ENCODE results near the gene NET1.

NET1 gene

DNA sequence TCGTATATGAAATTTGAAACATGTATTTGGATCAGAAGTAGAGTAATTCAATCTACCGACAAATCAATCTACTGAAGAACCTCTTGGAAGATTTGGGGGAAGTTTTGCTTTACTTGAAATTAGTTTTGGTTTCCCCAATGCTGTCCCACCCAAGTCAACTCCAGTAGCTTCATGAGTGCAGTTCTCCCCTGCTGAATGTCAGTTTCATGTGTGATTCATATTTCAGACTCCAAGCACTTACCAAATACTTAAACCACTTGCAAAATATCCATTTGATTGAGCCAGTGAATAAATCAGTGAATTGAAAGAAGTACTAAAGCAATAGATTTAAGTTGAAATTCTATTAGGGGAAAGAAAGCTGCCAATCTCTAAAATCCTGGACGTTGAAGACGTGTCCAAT lies 77.7 kb downstream of the NET1 start:
- TF ChIP-seq Cebpa-rat (IDR thresholded peaks at IDR 0.05), result no peak
- Histone ChIP-seq H3K27me3 (no peaks in the 10 kb centered on the region), H4K20me1 (no peaks in the 10 kb centered on the region), H3K27ac (no peak overlapping the region), H3K4me3 (no peak overlapping the region), H3K9me3 (peaks cover 11% of the 10 kb centered on the region), H3K9ac (no peak overlapping the region), H3K4me1 (peaks cover 16% of the 10 kb centered on the region), H3K36me3 (no peaks in the 10 kb centered on the region), H3K4me2 (no peak overlapping the region)

DNA sequence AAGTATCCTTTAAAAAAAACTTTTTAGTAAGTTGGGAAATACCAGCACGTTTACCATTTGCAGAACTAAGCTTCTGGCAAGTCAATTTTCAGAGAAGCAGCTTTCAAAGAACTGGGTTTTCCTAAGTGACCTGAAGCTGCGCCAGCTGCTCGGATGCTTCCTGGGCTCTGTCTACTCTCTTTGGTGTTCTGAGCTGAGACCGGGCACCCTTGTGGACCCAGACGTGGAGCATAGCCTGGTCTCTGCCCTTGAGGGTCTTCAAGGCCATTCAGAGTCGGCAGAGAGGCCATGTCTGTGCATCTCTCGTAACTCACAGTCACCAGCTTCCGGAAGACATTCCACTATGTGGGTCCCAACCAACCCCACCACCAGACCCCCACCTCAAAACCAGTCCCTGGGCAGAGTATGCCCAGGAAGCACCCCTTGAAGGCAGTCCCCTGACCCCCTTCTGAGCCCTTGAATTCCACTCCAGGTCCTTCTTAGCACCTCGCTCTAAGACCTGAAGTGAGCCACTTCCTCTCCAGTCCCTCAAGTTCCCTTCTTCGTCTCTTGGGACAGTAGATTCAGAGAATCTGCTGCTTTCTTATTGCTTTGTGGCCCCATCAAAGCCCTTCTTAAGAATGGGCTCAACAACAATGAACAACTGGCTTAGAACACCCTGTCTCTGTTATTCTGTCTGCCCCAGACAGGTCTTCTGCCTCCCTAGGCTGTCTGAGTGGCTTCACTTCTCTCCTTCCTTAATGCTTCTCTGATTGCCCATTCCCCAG lies 78.5 kb downstream of the NET1 start:
- Histone ChIP-seq H4K20me1 (no peaks in the 10 kb centered on the region), H3K4me1 (peaks cover 16% of the 10 kb centered on the region), H3K9me3 (peaks cover 11% of the 10 kb centered on the region), H3K9ac (no peak overlapping the region), H3K27me3 (no peaks in the 10 kb centered on the region), H3K4me3 (no peak overlapping the region), H3K36me3 (no peaks in the 10 kb centered on the region), H3K27ac (peak overlapping the region; percentile 28; the same call in 1 of the 2 replicates), H3K4me2 (peak overlapping the region; percentile 73)
- no peak for TF ChIP-seq Cebpa-rat (IDR thresholded peaks at IDR 0.05)

DNA sequence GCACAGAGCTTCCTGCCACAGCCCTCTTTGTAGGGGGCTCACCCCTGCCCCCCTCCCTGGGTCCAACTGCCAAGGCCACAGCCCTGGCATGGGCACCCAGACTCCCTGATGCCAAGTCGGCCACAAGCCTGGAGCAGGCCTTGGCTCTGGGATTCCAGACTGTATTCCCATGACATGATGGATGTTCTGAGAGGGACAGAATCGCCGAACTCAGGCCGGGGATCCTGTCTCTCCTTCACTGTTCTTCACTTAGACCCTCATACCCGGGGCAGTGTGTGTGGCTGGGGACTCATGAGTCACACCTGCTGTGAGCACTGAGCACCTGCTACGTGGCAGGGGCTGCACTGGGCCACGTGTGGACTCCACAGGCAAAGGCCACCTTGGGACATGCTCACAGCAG lies 79.1 kb downstream of the NET1 start:
- peaks cover 16% of the 10 kb centered on the region for H3K4me1 ChIP-seq
- peak overlapping the region; percentile 28; the same call in 1 of the 2 replicates for H3K27ac ChIP-seq
- no peaks in the 10 kb centered on the region for H3K36me3 ChIP-seq
- H3K4me3 ChIP-seq, result no peak overlapping the region
- H3K9ac ChIP-seq, result no peak overlapping the region
- peak overlapping the region; percentile 73 for H3K4me2 ChIP-seq
- no peak for TF ChIP-seq Cebpa-rat (IDR thresholded peaks at IDR 0.05)
- no peaks in the 10 kb centered on the region for H3K27me3 ChIP-seq
- peaks cover 11% of the 10 kb centered on the region for H3K9me3 ChIP-seq
- H4K20me1 ChIP-seq, result no peaks in the 10 kb centered on the region

DNA sequence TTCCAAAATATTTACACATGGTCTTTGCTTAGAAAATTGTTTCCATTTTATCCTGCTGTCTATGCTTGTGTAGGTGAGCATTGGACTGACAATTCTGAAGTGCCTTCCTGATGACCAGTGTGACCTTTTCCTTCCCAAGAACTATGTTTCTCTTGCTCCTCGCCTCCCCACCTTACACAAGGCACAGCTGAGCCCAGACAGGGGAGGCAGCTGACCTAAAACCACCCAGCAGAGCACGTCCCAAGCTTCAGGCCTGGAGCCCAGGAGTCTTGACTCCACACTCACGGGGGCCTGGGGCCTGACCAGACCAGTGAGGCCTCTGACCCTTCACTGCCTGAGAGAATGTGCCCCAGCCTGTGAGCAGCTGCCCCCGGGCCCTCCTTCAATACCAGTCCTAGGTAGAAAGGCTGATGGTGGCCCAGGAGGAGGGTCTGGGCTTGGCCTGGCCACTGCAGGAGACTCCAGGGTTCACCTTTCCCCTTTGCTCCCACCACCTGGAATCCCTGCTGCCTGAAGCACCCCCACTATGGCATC lies 80.0 kb downstream of the NET1 start:
- TF ChIP-seq Cebpa-rat (IDR thresholded peaks at IDR 0.05), result no peak
- no peak overlapping the region for H3K4me3 ChIP-seq
- H3K36me3 ChIP-seq, result no peaks in the 10 kb centered on the region
- H3K9me3 ChIP-seq, result peaks cover 11% of the 10 kb centered on the region
- H3K27me3 ChIP-seq, result no peaks in the 10 kb centered on the region
- H3K4me2 ChIP-seq, result no peak overlapping the region
- H3K27ac ChIP-seq, result no peak overlapping the region
- peaks cover 16% of the 10 kb centered on the region for H3K4me1 ChIP-seq
- no peak overlapping the region for H3K9ac ChIP-seq
- no peaks in the 10 kb centered on the region for H4K20me1 ChIP-seq

DNA sequence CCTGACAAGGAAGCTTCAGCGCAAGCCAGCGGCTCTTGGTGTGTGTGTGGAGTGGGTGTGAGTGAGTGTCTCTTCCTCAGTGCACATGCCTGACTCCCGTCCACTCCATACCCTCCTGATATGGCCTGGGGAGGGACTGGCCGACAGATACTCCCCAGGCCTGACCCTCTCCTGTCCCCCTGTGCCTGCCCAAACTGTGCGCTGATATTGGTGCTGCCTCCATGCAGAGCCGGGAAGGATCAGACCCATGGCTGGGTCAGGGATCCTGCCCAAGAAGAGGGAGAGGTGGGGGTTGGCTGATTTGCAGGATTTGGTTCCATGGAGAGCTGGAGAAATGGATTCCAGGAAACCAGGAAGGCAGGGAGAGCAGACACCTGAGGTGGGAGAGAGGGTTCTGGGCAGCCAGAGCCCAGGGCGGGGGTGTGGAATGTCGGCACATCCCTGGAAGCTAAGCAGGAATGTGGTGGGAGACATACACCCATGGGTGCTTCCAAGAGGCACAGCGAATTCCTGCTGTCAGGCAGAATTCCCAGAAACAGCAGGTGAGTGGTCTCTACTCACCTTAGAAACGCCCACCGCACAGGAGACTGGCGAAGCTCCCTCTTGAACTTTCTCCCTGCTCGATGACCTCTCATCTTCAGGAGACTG lies 80.7 kb downstream of the NET1 start:
- Histone ChIP-seq H4K20me1 (no peaks in the 10 kb centered on the region), H3K9ac (no peak overlapping the region), H3K4me2 (no peak overlapping the region), H3K27ac (no peak overlapping the region), H3K27me3 (no peaks in the 10 kb centered on the region), H3K9me3 (peaks cover 11% of the 10 kb centered on the region), H3K4me3 (no peak overlapping the region), H3K36me3 (no peaks in the 10 kb centered on the region), H3K4me1 (peaks cover 16% of the 10 kb centered on the region)
- TF ChIP-seq Cebpa-rat (IDR thresholded peaks at IDR 0.05), result no peak

DNA sequence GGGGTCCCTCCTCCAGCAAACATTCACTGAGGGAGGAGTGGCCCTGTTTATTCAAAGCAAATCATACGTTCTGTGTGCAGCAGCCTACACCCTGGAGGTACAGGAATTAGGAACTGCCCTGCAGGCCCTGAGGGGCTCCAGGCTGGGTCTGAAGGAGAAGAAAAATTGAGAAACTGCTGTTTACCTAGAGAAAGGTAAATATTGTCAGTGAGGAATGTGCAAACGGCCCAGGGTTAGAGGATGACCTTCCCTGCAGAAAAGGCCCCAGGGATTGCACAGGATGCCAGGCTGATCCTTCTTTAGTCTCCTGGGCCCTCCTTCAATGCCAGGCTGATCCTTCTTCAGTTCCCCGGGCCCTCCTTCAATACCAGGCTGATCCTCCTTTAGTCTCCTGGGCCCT lies 81.3 kb downstream of the NET1 start:
- no peaks in the 10 kb centered on the region for H3K36me3 ChIP-seq
- H3K4me1 ChIP-seq, result peaks cover 16% of the 10 kb centered on the region
- H4K20me1 ChIP-seq, result no peaks in the 10 kb centered on the region
- no peak overlapping the region for H3K27ac ChIP-seq
- no peak overlapping the region for H3K4me2 ChIP-seq
- H3K27me3 ChIP-seq, result no peaks in the 10 kb centered on the region
- H3K9ac ChIP-seq, result no peak overlapping the region
- TF ChIP-seq Cebpa-rat (IDR thresholded peaks at IDR 0.05), result no peak
- H3K4me3 ChIP-seq, result no peak overlapping the region
- H3K9me3 ChIP-seq, result peaks cover 11% of the 10 kb centered on the region

DNA sequence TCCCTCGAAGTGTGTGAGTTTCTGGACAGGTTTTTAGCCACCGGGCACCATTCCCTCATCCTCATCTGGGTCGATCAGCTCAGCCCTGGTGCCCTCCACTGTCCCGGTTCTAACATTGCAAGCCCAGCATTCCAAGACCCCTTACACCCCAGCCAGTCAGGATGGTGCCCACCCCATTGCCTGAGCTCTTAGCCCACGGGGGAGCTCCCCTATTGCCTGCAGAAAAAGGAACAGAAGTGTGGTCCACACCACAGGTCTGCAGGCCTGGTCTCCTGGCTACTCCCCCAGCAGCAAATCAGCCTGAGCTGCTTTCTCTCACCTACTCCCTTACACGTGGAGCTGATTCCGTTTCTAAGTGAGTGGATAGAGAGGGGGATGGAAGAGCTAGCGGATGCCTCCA lies 82.3 kb downstream of the NET1 start:
- H4K20me1 ChIP-seq, result no peaks in the 10 kb centered on the region
- no peak for TF ChIP-seq Cebpa-rat (IDR thresholded peaks at IDR 0.05)
- no peaks in the 10 kb centered on the region for H3K27me3 ChIP-seq
- peaks cover 11% of the 10 kb centered on the region for H3K9me3 ChIP-seq
- no peak overlapping the region for H3K4me3 ChIP-seq
- no peak overlapping the region for H3K27ac ChIP-seq
- peaks cover 16% of the 10 kb centered on the region for H3K4me1 ChIP-seq
- H3K36me3 ChIP-seq, result no peaks in the 10 kb centered on the region
- no peak overlapping the region for H3K9ac ChIP-seq
- H3K4me2 ChIP-seq, result no peak overlapping the region

DNA sequence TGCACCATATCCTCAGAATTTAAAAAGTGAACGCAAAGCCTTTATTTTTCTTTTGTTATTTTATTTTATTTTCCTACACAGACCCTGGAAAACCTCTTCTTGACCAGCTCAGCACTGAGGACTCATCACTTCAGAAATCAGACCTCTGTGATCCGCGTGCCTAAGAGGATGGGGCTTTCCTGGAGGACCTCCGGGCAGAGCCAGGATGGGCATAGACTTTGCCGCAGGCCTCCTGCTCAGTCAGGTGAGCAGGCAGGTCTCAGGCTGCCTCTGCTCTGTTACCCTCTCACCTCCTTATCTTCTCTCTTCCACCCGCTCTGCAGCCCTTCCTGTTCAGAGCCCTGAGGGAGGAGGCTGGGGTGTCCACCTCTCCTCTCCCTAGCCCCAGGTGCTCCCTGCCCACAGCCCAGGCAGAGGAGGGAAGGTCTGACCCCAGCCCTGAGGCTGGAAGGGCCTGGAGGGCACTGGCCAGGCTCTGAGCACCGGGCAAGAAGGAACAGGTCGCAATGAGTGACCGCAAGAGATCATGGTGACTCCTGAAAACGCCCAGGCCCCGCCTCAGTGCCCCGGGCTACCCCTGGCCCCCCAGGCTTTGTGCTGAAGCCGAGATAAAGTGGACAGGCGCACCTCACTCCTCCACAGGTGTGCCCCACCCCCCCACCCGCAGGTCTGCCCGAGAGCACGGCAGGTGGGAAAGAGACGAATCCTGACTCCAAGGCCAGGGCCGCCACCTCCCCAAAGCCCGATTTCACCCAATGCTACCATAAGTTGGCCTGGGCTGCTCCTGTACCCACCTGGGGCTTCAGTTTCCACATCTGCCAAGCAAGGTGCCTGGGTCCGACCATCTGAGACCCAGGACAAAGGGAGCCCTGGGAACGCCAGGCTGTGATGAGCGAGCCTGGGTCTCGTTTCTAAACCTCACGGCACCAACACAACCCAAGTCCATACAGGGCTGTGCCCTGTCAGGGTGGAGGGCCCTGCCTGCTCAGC lies 84.2 kb downstream of the NET1 start:
- Histone ChIP-seq H3K4me1 (peaks cover 5% of the 10 kb centered on the region), H4K20me1 (no peaks in the 10 kb centered on the region), H3K9ac (no peak overlapping the region), H3K27me3 (no peaks in the 10 kb centered on the region), H3K36me3 (no peaks in the 10 kb centered on the region), H3K4me2 (no peak overlapping the region), H3K27ac (no peak overlapping the region), H3K4me3 (no peak overlapping the region), H3K9me3 (peaks cover 11% of the 10 kb centered on the region)
- TF ChIP-seq Cebpa-rat (IDR thresholded peaks at IDR 0.05), result no peak

DNA sequence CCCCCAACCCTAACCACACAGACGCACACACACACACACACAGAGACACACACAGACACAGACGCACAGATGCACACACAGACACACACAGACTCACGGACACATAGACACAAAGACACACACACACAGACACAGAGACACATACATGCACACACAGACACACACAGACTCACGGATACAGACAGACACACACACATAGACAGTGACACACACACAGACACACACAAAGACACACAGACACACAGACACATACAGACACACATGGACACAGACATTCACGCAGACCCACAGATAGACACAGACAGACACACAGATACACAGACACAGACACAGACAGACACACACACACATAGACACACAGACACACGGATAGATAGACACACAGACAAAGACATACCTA lies 84.9 kb downstream of the NET1 start:
- H3K4me1 ChIP-seq, result peaks cover 6% of the 10 kb centered on the region
- no peaks in the 10 kb centered on the region for H4K20me1 ChIP-seq
- TF ChIP-seq Cebpa-rat (IDR thresholded peaks at IDR 0.05), result no peak
- H3K9ac ChIP-seq, result no peak overlapping the region
- H3K9me3 ChIP-seq, result peaks cover 9% of the 10 kb centered on the region
- H3K27me3 ChIP-seq, result no peaks in the 10 kb centered on the region
- no peak overlapping the region for H3K27ac ChIP-seq
- H3K36me3 ChIP-seq, result no peaks in the 10 kb centered on the region
- H3K4me2 ChIP-seq, result no peak overlapping the region
- H3K4me3 ChIP-seq, result no peak overlapping the region

Measured in BLaER1 (cell line).